ENCODE data around the gene FBXW4.
A peak's percentile ranks its signal among the peaks of the same experiment; 100 is the strongest.

The FBXW4 gene

DNA sequence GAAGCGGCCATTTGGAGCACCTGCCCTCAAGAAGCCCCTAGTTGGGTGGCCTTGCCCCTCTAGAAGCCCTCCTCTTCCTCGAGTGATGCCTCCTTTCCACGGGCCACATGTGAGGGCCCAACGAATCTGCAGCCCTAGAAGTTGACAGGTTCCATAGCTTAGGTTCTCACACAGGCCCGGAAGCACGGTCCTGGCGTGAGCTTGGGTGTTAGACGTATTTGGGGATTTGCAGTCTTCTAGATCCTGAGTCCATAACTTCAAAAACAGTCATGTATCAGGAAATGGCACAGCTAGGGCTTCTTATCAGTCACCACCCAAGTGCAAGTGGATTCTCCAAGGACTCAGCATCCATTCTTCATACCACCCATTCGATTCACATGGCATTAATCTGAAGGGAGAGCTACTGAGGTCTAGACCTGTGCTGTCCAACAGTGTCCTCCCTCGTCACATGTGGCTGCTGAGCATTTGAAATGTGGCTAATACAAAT lies 477 bp upstream of the FBXW4 start:
- no peak for DNase-seq (ENCODE audit: low spot score)

DNA sequence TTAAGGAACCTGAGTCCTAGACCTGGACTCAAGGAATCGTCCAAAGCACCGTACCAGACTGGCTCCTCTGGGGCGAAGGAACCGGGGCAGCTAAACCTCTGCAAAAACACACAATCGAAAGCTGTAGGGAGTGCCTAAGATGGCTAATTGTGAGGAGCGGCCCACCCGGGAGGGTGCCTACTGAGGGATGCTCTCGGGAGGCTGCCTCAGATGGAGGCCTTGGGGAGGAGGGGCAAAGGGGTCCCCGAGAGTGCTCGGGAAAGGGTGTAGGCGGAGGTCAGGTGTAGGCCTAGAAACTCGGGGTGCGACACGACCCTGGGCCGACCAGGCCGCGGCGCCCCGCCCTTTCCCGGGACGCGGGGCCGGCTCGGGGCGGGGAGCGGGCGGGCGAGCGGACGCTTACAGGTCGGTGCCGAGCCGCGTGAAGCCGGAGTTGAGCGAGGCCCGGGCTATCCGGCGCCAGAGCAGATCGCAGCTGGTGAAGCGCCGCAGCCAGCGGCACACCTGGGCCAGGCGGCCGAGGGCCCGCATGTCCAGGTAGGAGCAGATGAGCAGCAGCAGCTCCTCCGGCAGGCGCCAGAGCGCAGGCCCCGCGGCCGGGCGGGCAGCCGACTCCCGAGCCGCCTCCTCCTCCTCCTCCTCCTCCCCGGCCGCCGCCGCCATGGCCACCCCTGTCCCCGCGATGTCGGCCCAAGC lies 844 bp downstream of the FBXW4 start:
- DNase-seq (ENCODE audit: low spot score): peak; percentile 56

DNA sequence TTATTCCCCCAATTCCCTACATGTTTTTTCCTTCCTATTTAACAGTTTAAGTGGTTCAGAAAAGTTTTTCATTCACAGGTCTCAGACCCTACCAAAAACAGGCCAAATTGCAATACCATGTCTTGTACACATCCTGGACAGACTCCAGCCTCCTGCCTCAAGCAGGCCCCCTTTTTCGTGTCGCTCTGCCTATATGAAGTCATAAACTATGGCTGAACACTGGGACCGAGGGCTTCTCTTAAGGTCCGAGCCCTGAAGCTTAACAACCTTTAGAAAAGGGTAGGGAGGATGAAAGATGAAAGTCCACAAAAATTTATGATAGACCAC lies 1.4 kb downstream of the FBXW4 start:
- DNase-seq (ENCODE audit: low spot score): peak; percentile 40

DNA sequence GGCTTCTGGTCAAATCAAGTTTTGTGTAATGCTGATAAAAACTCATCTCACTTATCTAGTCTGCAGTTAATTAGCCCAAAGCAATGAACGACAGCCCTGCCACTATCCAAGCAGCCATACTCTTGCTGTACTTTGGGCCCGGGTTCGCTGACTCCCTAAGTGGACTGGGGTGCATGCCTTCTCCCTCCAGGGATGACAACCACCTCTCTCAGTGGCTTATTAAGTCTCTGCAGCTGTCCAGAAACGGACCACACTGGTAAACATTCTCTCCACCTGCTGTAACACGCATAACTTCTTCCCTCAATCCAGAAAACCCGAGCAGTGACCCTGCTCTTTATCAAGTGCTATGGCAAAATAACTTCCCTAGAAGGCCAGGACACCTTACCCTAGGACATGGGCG lies 3.9 kb downstream of the FBXW4 start:
- DNase-seq (ENCODE audit: low spot score): no peak

DNA sequence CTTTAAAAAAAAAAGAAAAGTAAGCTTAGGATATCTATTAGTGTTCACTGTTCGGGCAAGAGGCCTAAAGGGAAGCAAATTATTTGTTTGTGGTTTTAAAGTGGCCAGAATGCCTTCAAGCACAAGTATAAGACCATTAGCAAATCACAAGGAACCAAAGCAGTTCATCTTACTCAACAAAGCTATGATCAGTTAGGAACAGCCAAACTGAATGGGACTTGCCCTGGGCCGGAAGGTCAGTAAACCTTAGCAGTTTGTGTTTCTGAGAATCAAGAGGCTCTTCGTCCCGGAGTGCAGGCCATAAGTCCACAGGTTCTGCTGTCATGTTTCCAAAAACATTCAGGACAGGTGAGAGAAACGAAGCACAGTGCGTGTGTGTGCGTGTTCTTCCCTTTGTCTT lies 4.5 kb downstream of the FBXW4 start:
- DNase-seq (ENCODE audit: low spot score): no peak

DNA sequence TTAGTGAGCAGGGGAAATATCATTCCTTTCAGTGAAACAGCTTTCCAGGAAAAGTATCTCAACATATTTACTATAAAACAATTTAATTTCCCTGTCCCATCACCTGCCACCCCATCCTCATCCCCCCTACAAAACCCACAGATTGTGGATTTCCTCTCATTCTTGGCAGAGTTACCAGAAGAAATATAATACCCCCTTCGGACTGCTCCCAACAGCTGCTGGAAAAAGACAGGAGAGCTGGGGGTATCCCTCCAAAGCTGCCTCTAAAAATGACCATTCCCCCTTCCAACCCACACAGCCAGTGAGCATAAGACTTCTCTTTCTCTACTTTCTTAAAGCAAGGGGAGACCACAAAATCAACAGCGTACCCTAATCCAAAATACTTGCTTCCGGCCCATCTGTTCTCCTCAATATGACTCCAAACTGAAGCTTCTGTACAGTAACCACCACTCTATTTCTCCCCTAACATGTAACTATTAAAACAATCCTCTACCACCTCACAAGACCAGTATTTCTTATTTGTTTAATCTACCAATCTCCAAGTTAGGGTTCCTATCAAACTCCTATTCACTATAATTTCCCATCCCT lies 7.8 kb downstream of the FBXW4 start:
- no peak for DNase-seq (ENCODE audit: low spot score)

DNA sequence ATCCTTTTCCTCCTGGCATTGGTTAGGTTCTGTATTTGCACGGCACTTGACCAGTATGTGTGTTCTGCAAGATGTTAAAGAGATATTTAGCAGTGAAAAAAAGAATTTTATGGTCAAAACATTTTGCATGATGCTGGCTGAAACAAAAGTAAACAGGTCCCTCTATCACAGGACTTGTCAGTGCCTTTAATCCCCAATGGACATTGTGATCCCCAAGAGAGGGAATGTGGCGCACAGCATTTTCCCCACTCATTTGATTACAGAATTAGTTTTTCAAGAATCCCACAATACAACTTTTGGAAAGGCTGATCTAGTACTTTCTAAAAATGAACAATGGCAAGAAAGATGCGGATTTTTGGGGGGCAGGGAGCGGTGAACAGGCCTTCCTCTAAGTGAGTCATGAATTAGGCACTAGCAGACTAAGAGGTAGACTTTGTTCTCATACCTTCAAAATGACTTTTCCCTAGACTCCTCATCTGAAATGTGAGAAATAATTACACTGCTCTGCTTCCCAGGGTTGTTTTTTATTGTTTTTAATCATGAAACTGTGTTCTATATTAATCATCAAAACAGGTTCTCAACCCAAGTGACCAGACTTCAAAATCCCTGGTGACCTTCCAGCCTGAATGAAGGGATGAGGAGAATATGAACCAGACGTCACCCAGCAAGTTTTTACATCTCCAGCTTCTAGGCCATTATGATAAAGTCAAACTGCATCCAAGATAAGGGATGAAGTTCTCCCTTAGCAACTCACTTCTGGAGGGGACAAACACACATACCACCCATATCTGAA lies 8.6 kb downstream of the FBXW4 start:
- no peak for DNase-seq (ENCODE audit: low spot score)

DNA sequence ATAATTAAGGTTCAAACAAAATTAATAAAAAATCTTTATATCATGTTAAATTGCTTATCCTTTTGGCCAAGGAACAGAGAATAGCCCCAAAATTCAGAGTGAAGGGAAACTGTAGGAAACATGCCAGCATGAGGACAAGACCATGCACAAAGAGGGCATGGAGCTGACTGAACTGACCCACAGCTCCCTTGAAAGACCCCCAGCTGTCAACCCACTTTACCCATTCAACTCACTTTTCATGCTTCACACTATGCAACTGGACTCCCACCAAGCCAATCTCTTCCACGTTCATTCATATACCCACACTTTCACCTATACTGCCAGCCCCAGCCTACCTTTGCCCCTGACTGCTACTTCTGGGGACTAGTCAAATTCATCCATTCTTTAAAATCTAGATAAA lies 10.2 kb downstream of the FBXW4 start:
- DNase-seq (ENCODE audit: low spot score): no peak

DNA sequence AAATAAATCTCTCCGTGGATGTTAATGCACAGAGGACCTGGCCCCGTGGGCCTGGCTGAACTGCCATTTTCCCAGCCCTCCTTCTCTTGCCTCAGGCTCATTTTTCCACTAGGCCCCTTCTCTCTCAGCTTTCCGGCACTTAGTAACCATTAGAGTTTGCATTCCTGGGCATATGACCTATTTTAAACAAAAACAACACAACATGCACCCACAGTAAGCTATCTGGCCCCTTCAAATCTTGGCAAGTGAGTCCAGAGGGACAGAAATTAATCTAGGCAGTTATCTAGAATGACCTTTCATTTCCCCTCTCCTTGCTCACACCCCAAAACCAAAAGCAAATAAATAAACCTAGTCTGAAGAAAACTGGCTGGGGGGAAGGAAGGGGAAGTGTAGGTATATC lies 11.7 kb downstream of the FBXW4 start:
- no peak for DNase-seq (ENCODE audit: low spot score)

DNA sequence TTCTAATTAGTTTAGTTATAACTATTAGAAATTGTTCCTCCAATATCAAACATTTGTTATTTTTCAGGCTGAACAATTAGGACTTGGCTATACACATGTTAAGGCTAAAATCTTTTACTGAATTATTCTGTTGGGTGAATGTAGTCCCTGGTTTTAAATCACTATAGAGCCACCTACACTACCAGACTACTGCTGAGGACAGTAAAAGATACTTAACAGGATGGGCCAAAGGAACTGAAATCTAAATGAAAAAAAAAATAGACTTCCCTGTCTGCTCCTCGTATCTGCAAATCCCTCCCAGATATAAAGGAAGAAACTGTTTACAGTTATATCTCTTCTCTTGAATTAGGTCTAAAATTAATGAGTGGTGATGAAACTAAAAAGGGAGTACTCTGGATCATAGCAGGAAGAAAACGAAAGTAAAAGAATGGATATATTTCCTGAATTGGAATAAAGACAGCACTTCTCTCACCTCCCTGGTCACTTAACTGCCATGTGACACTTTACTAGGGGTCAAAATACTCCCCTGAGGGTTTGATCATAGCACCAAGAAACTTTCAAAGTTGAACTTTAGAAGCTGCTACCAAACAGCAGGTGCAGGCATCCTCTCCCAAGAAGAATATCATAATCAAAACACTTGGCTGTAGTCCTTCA lies 12.7 kb downstream of the FBXW4 start:
- DNase-seq (ENCODE audit: low spot score): peak; percentile 8

DNA sequence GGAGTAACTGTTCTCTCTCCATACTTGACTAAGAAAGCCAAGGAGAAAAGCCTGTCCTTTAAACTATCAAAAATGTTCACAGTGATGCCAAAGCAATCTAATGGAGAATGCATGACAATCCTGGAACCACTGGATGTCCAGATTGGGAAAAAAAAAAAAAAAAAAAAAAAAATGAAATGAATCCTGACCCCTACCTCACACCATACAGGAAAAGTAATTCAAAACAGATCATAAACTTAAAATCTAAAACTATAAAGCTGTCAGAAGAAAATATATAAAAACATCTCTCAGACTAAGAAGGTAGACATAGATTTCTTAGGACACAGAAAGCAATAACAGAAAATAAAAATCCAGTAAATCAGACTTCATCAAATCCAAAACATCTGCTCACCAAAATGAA lies 18.4 kb downstream of the FBXW4 start:
- no peak for DNase-seq (ENCODE audit: low spot score)

DNA sequence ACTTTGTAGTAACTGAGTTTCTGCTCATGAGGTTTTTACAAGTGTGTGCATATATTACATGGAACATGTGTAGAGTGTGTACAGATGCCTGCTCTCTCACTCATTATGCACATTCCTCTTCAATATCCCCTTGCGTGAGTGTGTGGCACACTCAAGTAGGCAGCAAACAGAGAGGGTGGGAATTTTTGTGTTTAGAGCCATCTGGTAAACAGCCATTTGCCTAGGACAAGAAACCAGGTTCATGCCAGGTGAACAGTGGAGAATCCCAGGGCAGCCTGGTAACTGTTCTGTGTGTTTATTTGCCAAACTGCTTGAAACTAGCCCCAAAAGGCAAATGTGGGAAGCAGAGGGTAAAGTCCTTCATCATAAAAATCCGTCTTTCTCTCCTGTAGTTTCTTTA lies 19.9 kb downstream of the FBXW4 start:
- no peak for DNase-seq (ENCODE audit: low spot score)

DNA sequence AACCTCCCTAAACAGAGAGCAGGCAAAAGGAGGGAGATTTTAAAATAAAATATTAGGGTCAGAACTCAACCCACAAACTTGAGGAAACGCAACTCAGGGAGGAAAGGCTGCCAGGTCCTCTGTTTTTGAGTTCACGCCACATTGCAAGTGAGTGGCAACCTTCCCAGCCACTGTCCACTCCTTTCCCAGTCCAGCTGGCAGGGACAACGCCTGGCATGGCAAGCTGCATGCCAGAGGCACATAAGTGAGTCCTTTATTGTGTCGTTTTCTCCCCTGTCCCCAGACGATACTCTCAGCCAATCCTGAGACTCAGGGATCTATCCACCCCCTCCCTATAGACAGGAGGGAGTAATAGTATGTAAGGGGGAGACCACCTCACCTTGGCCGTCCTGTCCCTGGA lies 22.4 kb downstream of the FBXW4 start:
- DNase-seq (ENCODE audit: low spot score): no peak

DNA sequence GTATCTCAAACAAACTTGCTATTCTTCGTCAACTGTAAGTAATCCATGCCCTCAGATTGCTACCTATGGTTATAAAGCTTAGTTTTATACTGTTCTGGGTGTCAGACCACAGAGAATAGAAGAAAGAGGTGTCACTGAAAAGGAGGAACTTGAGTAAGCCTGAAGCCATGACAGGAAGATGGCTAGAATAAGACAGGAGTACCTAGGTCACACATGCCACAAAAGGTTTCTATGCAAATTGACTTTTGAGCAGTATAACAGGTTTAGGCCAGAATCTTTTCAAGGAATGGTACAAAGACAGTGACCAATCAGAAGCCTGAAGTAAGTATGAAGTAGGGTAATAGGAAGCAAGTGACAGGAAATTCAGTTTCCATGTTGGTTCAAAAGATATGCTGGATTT lies 23.5 kb downstream of the FBXW4 start:
- no peak for DNase-seq (ENCODE audit: low spot score)

DNA sequence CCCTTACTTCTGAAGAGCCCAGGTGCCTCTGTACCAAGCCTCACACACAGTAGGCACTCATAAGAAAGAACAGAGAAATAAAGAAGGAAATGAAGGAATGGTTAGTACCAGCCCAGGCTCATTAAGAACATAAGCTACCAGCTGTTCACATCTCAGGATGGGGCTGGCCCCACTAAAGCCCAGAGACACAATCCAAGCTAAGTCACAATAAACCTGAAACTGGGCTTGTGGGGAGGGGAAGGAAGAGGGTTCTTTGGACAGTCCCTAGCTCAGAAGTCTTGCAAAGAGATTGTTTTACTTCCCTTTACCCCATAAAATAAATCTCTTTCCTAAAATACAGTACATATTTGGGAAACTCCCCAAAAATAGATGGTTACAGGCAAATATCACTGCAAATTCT lies 24.3 kb downstream of the FBXW4 start:
- no peak for DNase-seq (ENCODE audit: low spot score)

DNA sequence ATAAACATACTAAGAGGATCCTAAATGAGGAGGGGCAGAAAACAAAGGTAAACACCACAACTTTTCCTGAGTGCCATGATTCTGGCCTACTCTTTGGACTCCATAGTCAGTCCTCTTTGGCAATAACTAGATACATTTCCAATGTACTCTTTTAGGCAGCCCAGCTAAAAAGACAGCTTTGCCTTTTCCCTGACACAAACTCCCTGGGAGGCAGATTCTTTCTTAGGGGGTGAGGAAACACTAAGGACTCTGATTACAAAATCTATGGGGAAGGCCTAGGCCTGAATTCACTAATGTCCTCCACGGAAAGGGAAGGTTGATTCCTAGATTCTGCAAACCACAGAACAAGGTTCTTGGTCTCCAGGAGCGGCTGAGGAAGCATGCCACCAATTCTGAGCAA lies 25.8 kb downstream of the FBXW4 start:
- no peak for DNase-seq (ENCODE audit: low spot score)

DNA sequence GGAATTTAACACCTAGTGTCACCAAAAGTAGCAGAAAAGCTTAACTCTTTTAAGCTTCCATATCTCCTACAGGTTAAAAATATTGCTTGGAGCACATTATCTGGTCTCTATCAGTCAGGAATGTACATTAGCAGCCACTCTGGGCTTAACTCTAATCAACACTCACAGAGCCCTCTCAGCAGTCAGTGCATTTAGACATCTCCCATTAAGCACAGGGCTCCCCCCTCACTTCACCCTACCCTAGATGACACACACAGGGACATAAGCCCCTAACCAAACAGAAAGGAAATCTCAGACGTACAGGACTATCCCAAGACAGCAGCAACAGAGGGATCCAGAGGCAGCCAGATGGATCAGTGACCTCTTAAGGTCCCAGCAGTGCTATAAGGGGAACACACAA lies 26.4 kb downstream of the FBXW4 start:
- DNase-seq (ENCODE audit: low spot score): no peak

DNA sequence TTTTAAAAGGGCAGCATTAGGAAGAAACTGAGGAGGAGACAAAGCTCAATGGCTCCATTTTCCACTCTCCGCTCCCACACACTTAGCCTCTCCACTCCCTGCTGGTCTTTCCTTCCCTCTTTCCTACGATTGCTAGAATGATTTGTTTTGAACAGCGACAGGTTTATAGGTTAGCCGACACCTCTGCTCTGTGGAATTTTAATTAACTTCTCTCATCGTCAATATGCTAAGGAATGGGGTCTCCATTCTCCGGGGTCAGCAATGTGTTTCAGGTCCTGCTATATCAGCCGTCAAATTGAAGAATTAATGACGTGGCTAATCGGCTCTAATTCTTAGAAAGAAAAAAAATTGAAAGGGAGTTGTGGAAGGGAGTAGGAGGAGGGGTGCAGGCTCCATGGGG lies 28.9 kb downstream of the FBXW4 start:
- no peak for DNase-seq (ENCODE audit: low spot score)

DNA sequence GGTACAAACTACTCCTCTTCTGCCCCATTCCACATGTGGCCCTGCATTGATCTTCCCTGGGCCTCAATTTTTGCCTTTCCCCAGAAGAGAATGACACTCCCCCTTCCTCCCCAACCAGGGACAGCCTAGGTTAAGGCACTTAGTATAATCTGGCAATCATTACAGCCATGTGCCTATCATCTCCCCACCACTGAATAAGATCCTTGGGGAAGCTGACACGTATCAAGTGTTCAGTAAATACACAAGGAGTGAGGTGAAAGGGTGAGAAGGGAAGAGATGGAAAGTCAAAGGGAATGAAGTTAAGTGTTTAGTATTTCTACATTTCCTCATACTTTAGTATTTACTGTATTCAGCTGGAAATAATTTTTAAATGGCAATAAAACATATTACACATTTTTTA lies 31.9 kb downstream of the FBXW4 start:
- DNase-seq (ENCODE audit: low spot score): no peak

DNA sequence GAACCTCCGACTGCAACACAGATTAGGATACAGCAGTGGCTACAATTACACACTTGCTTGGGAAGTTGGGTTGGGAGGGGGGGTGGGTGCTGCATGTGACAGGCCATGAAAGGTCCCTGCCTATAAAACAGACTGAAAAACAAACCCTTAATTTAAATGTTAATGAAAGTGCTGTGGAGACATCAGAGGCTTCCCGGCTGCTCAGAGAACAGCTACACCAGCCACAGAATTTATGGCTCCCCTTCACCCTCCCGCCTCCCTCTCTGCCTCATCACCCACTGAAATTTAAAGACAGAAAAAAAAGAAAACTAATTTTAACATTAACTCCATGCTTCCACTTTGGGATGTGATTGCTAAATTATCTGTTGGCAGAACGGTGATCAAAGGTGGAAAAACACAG lies 34.7 kb downstream of the FBXW4 start:
- DNase-seq (ENCODE audit: low spot score): peak; percentile 67

DNA sequence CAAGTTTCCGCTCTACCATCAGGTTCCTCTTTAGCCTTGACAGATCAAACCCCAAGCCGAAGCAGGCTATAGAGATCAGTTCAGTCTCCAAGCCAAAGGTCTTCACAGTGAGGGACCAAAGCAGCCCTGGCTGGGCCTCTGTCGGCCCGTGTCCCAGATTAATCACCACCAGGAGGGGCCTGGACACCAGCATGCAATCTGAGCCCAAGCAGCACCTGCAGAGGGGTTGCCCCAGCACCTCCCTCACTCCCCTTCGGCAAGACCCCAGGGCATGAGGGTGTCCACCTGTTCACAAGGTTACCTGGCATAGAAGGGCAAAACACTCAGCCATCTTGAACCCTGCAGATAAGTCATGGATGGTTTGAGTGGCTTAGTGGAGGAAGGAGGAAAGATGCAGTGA lies 36.0 kb downstream of the FBXW4 start:
- no peak for DNase-seq (ENCODE audit: low spot score)

DNA sequence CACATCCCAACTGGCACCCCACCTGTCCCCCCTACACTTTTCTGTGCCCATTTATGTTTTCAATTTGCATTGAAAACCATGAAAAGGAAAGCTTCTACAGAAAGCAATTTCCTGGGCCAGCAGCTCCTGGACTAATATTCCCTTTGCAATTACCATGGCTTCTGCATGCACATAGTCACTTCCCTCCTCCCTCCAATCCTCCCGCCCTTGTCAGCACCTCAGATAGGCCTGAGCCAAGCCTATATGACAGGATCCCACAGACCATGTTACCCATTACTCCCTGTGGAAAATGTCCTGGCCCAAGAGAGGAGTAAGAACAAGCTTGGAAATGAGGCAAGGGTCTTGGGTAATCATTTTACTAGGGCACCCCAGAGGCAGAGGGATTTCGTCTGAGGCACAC lies 38.1 kb downstream of the FBXW4 start:
- DNase-seq (ENCODE audit: low spot score): no peak

DNA sequence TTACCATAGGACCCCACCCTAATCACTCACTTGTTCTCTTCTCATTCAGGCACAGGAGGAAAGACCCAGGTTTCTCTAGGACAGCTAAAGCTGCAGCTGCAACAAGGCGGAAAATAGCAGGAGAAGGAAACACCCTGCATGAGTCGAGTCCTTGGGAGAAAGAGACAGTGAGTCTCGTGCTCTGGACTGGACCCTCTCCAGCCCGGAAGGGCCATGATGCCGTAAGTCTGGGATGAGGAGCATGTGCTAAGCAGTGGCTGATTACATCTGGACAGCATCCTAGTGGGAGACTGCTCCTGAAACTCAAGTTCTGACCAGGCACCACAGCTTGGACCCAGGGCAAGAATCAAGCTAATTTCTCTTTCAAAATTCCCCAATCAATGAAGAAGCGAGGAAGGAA lies 39.4 kb downstream of the FBXW4 start:
- no peak for DNase-seq (ENCODE audit: low spot score)
